Myometrial cell (primary cell): ENCODE measurements around the gene TMEM144. TPM values are rescaled to one million over a fixed set of nuclear protein-coding genes. Genes with fewer than 3 reads are reported as not detected.

ENCODE experiments used
- total RNA-seq: library from RNA; depleted of rRNA; stranded (reverse); fragments of >200 nt; gene quantifications from 2 replicates; pipeline ENCODE4 v1.2.3, GENCODE V29; 2015

TMEM144 gene
- total RNA-seq, result 2.0 and 3.2 TPM in 2 replicates

DNA sequence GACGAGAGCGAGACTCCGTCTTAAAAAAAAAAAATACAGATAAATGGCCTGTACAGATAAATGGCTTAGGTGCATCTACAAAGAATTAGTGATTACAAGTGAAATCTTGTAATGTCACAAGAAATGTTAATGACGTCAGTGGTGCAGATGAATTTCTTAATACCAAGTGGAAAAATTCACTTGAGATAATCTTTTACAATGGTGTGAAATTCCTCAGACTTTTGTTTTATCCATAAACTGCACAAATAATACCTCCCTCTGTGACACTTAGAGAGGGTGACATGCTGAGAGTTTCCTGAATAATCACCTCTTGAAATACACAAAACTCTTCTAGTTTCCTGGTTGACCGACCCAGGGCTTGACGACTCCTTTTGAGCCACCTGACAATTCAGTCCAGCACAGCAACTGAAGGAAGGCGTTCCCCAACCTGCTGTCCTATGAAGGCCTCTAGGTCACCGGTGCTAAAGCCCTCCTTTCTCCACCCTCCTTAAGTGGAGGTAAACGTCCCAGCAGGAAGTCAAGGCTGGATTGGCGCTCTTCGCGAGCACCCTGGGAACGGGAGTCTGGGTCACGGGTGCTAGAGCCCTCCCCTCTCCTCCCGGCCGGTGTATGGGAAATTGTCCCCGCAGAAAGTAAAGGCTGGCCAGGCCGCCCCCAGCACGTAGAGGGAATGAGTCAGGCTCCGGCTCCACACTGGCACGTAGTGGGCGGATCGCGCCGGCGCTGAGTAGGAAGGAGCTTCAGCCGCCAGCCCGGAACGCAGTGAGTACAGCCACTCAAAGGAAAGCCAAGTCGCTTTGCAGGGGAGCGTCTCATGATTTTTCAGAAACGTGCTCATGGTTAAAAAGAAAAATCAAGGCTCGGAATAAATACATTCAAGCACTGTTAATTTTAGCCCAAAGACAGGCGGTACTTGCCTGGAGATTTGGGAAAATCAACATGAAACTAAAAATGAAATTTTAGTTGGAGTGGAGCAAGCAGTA lies at the start of gene TMEM144:
TMEM144 (plus strand) TSS at position 662 of the 983 bp plus-strand sequence. CDS start 2,182 bp downstream, outside the sequence.

DNA sequence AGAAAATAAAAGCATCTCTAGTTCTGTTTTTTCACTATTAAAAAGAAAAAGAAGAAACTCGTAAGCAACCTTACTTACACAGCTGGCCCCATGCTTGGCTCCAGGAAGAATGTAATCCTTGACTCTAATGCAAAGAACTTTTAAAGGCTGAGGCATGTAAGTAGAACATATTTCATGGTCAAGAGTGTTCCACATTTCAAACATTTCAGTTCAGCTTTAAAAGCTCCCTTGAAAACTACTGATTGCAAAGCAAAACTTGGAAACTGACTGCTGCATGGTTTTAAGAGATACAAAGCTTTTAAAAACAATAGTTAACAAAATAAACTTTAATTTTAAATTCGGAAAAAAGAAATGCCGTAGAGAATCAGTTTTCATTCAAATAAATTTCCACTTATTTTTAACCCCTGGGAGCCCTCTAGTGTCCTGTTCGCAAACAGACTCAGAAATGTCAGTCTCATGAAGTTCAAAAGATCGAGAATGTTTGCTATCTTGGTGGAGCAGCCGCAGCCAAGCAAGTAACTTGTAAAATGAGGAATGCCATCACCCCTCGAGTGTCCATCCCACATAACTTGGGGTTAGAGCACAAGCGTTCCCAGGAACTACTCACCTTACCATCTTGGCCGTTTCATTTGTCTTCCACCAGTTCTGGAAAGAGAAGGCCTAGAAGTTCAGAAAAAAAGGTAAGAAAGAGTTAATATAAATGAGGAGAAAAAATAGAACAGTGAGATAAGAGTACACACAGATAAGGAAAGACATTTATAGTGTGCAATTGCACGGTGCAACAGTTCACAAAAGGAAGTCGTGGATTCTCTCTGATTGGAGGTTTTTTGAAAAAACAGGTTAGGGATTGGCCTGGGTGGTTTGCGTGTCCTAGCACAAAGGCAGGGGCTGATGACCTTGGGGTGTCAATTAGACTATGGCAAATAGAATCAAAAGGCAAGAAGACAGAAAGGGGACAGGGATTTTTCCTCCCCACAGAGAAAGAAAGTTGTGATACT lies 37.7 kb upstream of the TMEM144 start, which contains the start of gene GASK1B:
GASK1B (minus strand) TSS at position 765 of the 998 bp plus-strand sequence. CDS start 1,650 bp downstream, outside the sequence.

Other genes with a start within 250 kb of the TMEM144 start
- gene GASK1B, start 37.5 kb upstream of the TMEM144 start, total RNA-seq, result 24.8 and 26.9 TPM in 2 replicates